ENCODE results near the gene TGOLN2. TPM values are rescaled to one million over a fixed set of nuclear protein-coding genes. Genes with fewer than 3 reads are reported as not detected.
"Not testable (repeated sequence)": the region's sequence is repeated elsewhere in the genome, so short reads cannot be mapped to it uniquely, and the experiment has no call there.

Gene TGOLN2
- total RNA-seq, 2 donors from 2014 or later = 152 to 175 TPM

GRCh38 chr2:85326406-85327159 is 1.2 kb downstream of the TGOLN2 start:
- peak overlapping the region; percentile 84 for H3K4me3 ChIP-seq
- ATAC-seq (ENCODE audit: insufficient number of reproducible peaks, low FRiP score, low read depth) (no peak), DNase-seq (ENCODE audit: low spot score) (no peak)
- peaks cover 29% of the 10 kb centered on the region for H3K36me3 ChIP-seq
- H3K27ac ChIP-seq = peak overlapping the region; percentile 89 to 98
- no peaks in the 10 kb centered on the region for H3K27me3 ChIP-seq (replicated peaks; ENCODE audit: insufficient read depth)
- H3K9me3 ChIP-seq = no peaks in the 10 kb centered on the region
- TF ChIP-seq CTCF (IDR thresholded peaks at IDR 0.05) = no peak
- H3K4me1 ChIP-seq (ENCODE audit: control insufficient read depth in 1 of 2, low read depth in 2 of 2) = peaks cover 35 to 55% of the 10 kb centered on the region in 2 donors

- ATAC-seq (ENCODE audit: insufficient number of reproducible peaks, low FRiP score, low read depth) (no peak), DNase-seq (ENCODE audit: low spot score) (no peak)
- H3K4me1 ChIP-seq (ENCODE audit: control insufficient read depth in 1 of 2, low read depth in 2 of 2) = peaks cover 40 to 55% of the 10 kb centered on the region in 2 donors
- H3K4me3 ChIP-seq = peak overlapping the region; percentile 84
- H3K36me3 ChIP-seq = peaks cover 35% of the 10 kb centered on the region
- no peaks in the 10 kb centered on the region for H3K27me3 ChIP-seq (replicated peaks; ENCODE audit: insufficient read depth)
- H3K9me3 ChIP-seq = no peaks in the 10 kb centered on the region
- no peak for TF ChIP-seq CTCF (IDR thresholded peaks at IDR 0.05)
- no peak overlapping the region for H3K27ac ChIP-seq
Observed at GRCh38 chr2:85325466-85325811, 2.4 kb downstream of the TGOLN2 start.

- Histone ChIP-seq H3K4me3 (peak overlapping the region; percentile 84), H3K36me3 (peaks cover 35% of the 10 kb centered on the region), H3K27me3 (replicated peaks; ENCODE audit: insufficient read depth) (no peaks in the 10 kb centered on the region), H3K4me1 (ENCODE audit: control insufficient read depth in 1 of 2, low read depth in 2 of 2) (peaks cover 40 to 55% of the 10 kb centered on the region in 2 donors), H3K27ac (no peak overlapping the region), H3K9me3 (no peaks in the 10 kb centered on the region)
- TF ChIP-seq CTCF (IDR thresholded peaks at IDR 0.05) = no peak
- no peak for ATAC-seq (ENCODE audit: insufficient number of reproducible peaks, low FRiP score, low read depth)
- no peak for DNase-seq (ENCODE audit: low spot score)
Observed at GRCh38 chr2:85324639-85325465, 2.9 kb downstream of the TGOLN2 start.

- DNase-seq (ENCODE audit: low spot score); H3K9me3 ChIP-seq; ATAC-seq (ENCODE audit: insufficient number of reproducible peaks, low FRiP score, low read depth); H3K27me3 ChIP-seq (replicated peaks; ENCODE audit: insufficient read depth); H3K27ac ChIP-seq; H3K4me3 ChIP-seq: not testable (repeated sequence)
- Histone ChIP-seq H3K4me1 (ENCODE audit: control insufficient read depth in 1 of 2, low read depth in 2 of 2) (peaks cover 39 to 55% of the 10 kb centered on the region in 2 donors), H3K36me3 (peaks cover 35% of the 10 kb centered on the region)
Observed at GRCh38 chr2:85323988-85324367, 3.8 kb downstream of the TGOLN2 start.

- H3K4me3 ChIP-seq = no peak overlapping the region
- TF ChIP-seq CTCF (IDR thresholded peaks at IDR 0.05) = no peak
- H3K9me3 ChIP-seq = no peaks in the 10 kb centered on the region
- ATAC-seq (ENCODE audit: insufficient number of reproducible peaks, low FRiP score, low read depth) = no peak
- H3K4me1 ChIP-seq (ENCODE audit: control insufficient read depth in 1 of 2, low read depth in 2 of 2) = peaks cover 36 to 58% of the 10 kb centered on the region in 2 donors
- DNase-seq (ENCODE audit: low spot score) = no peak
- H3K36me3 ChIP-seq = peaks cover 35% of the 10 kb centered on the region
- no peaks in the 10 kb centered on the region for H3K27me3 ChIP-seq (replicated peaks; ENCODE audit: insufficient read depth)
- no peak overlapping the region for H3K27ac ChIP-seq
Observed at GRCh38 chr2:85323351-85323987, 4.3 kb downstream of the TGOLN2 start.
